H9 (cell line): Measurements from ENCODE around the gene WNT3. TPM values are rescaled to one million over a fixed set of nuclear protein-coding genes. Genes with fewer than 3 reads are reported as not detected.

Experiments used
- DNase-seq: peaks from one replicate; pipeline ENCODE4 v3.0.0-alpha.2; 2017
- H2AFZ ChIP-seq: one replicate; pipeline ENCODE4 v1.6.1; 2013; ENCODE audit warnings: mild to moderate bottlenecking, low read length, control low read depth, moderate library complexity
- H2AK5ac ChIP-seq: 2 replicates; pipeline ENCODE4 v1.6.1; 2013; ENCODE audit warnings: low read length, control low read depth, mixed read lengths; ENCODE audit not compliant: insufficient read length
- H2BK120ac ChIP-seq: one replicate; pipeline ENCODE4 v1.6.1; 2013; ENCODE audit warnings: low read depth, mild to moderate bottlenecking, low read length, control low read depth, inconsistent platforms; ENCODE audit not compliant: poor library complexity, severe bottlenecking
- H2BK12ac ChIP-seq: 2 replicates; pipeline ENCODE4 v1.6.1; 2013; ENCODE audit warnings: low read length, control low read depth, mixed read lengths, low read depth; ENCODE audit not compliant: insufficient read length
- H2BK15ac ChIP-seq: 2 replicates; pipeline ENCODE4 v1.6.1; 2013; ENCODE audit warnings: low read depth, low read length, control low read depth
- H2BK20ac ChIP-seq: one replicate; pipeline ENCODE4 v1.6.1; 2013; ENCODE audit warnings: low read depth, mild to moderate bottlenecking, low read length, control low read depth, inconsistent platforms; ENCODE audit not compliant: poor library complexity, severe bottlenecking
- H2BK5ac ChIP-seq: 2 replicates; pipeline ENCODE4 v1.6.1; 2013; ENCODE audit warnings: low read length, control low read depth, mixed read lengths; ENCODE audit not compliant: insufficient read length
- H3K14ac ChIP-seq: 2 replicates; pipeline ENCODE4 v1.6.1; 2013; ENCODE audit warnings: low read length, control low read depth; ENCODE audit not compliant: insufficient read depth
- H3K18ac ChIP-seq: 2 replicates; pipeline ENCODE4 v1.6.1; 2013; ENCODE audit warnings: low read depth, mild to moderate bottlenecking, mixed read lengths, low read length, control low read depth; ENCODE audit not compliant: insufficient read length
- H3K23ac ChIP-seq: 2 replicates; pipeline ENCODE4 v1.6.1; 2013; ENCODE audit warnings: low read length, control low read depth, mixed read lengths, low read depth; ENCODE audit not compliant: insufficient read length
- H3K23me2 ChIP-seq: 2 replicates; pipeline ENCODE4 v1.6.1; 2013; ENCODE audit warnings: low read depth, mild to moderate bottlenecking, mixed read lengths, low read length, control low read depth; ENCODE audit not compliant: insufficient read length, poor library complexity, severe bottlenecking
- H3K27ac ChIP-seq: 2 replicates; pipeline ENCODE4 v1.5.1; 2013; ENCODE audit warnings: low read length, control low read depth, mixed read lengths, low read depth; ENCODE audit not compliant: insufficient read length
- H3K27me3 ChIP-seq: 2 replicates; pipeline ENCODE4 v1.6.1; 2013; ENCODE audit warnings: low read length, control low read depth, inconsistent platforms; ENCODE audit not compliant: insufficient read depth
- H3K4ac ChIP-seq: 2 replicates; pipeline ENCODE4 v1.6.1; 2013; ENCODE audit warnings: low read depth, mild to moderate bottlenecking, control low read depth, inconsistent platforms, low read length, moderate library complexity
- H3K4me1 ChIP-seq: 2 replicates; pipeline ENCODE4 v1.6.1; 2013; ENCODE audit warnings: low read length, control low read depth, inconsistent platforms; ENCODE audit not compliant: insufficient read depth
- H3K4me2 ChIP-seq: 2 replicates; pipeline ENCODE4 v1.6.1; 2013; ENCODE audit warnings: low read length, control low read depth, mixed read lengths; ENCODE audit not compliant: insufficient read length, insufficient read depth
- H3K56ac ChIP-seq: 2 replicates; pipeline ENCODE4 v1.6.1; 2013; ENCODE audit warnings: low read depth, mild to moderate bottlenecking, mixed read lengths, low read length, control low read depth; ENCODE audit not compliant: insufficient read length
- H3K79me1 ChIP-seq: 2 replicates; pipeline ENCODE4 v1.6.1; 2013; ENCODE audit warnings: low read depth, mild to moderate bottlenecking, moderate library complexity, low read length, control low read depth, inconsistent platforms; ENCODE audit not compliant: insufficient read depth, poor library complexity, severe bottlenecking
- H3K79me2 ChIP-seq: 2 replicates; pipeline ENCODE4 v1.6.1; 2013; ENCODE audit warnings: low read length, control low read depth, inconsistent platforms; ENCODE audit not compliant: insufficient read depth
- H3K9ac ChIP-seq: 2 replicates; pipeline ENCODE4 v1.6.1; 2013; ENCODE audit warnings: low read length, control low read depth, mixed read lengths; ENCODE audit not compliant: insufficient read length; ENCODE audit errors: extremely low read depth
- H3K9me3 ChIP-seq: one replicate; pipeline ENCODE4 v1.6.1; 2013; ENCODE audit warnings: low read depth, low read length, inconsistent platforms; ENCODE audit not compliant: control insufficient read depth
- H3T11ph ChIP-seq: one replicate; pipeline ENCODE4 v1.6.1; 2013; ENCODE audit warnings: mild to moderate bottlenecking, low read length, control low read depth, inconsistent platforms
- H4K20me1 ChIP-seq: one replicate; pipeline ENCODE4 v1.6.1; 2013; ENCODE audit not compliant: control insufficient read depth, insufficient read length, insufficient read depth
- H4K5ac ChIP-seq: 2 replicates; pipeline ENCODE4 v1.6.1; 2013; ENCODE audit warnings: low read depth, mild to moderate bottlenecking, mixed read lengths, low read length, control low read depth; ENCODE audit not compliant: insufficient read length
- H4K8ac ChIP-seq: replicated peaks from 2 replicates; pipeline ENCODE4 v1.6.1; 2013; ENCODE audit warnings: low read length, control low read depth, mixed read lengths, low read depth; ENCODE audit not compliant: insufficient read length
- H4K91ac ChIP-seq: 2 replicates; pipeline ENCODE4 v1.6.1; 2013; ENCODE audit warnings: low read depth, mild to moderate bottlenecking, moderate library complexity, mixed read lengths, low read length, control low read depth; ENCODE audit not compliant: insufficient read length
- H3K27ac Mint-ChIP-seq, 3 experiments: 2 replicates in 2 of 3; 3 replicates in 1 of 3; pipeline ENCODE4 v1.8.0; 2020 to 2021; ENCODE audit warnings: mixed read lengths in 3 of 3, mild to moderate bottlenecking in 1 of 3, moderate library complexity in 1 of 3
- H3K27me3 Mint-ChIP-seq: 2 replicates; pipeline ENCODE4 v1.8.0; 2021; ENCODE audit warnings: low read depth, mild to moderate bottlenecking, moderate library complexity, mixed read lengths
- H3K36me3 Mint-ChIP-seq, 3 experiments: 2 replicates in 2 of 3; 3 replicates in 1 of 3; pipeline ENCODE4 v1.8.0; 2020 to 2021; ENCODE audit warnings: low read depth in 3 of 3, mixed read lengths in 3 of 3; ENCODE audit not compliant: insufficient read depth in 1 of 3
- H3K4me1 Mint-ChIP-seq, 2 experiments: 2 replicates each; pipeline ENCODE4 v1.8.0; 2020; ENCODE audit warnings: mixed read lengths in 2 of 2
- H3K4me3 Mint-ChIP-seq, 2 experiments: 2 replicates in 1 of 2; 3 replicates in 1 of 2; pipeline ENCODE4 v1.8.0; 2020 to 2021; ENCODE audit warnings: mild to moderate bottlenecking in 2 of 2, mixed read lengths in 2 of 2, moderate library complexity in 1 of 2
- H3K9me3 Mint-ChIP-seq, 2 experiments: 2 replicates in 1 of 2; 3 replicates in 1 of 2; pipeline ENCODE4 v1.8.0; 2020; ENCODE audit warnings: mild to moderate bottlenecking in 2 of 2, mixed read lengths in 2 of 2, moderate library complexity in 1 of 2
- CTCF ChIP-seq: fragments of 200-600 bp; sonication (generic); conservative IDR thresholded peaks from 3 replicates; pipeline ENCODE4 v1.8.0; 2021; ENCODE audit warnings: antibody characterized with exemption, mild to moderate bottlenecking
- WGBS: extraction: QIAGEN DNeasy Blood & Tissue Kit; methylation state at CpG from one replicate; pipeline ENCODE4 v1.1.7; 2013; ENCODE audit warnings: missing lambda C conversion rate, low lambda C conversion rate, mixed read lengths; ENCODE audit not compliant: insufficient read length; ENCODE audit errors: extremely low coverage; 5-methylcytosine and 5-hydroxymethylcytosine counted together
- total RNA-seq: library from RNA; stranded (reverse); gene quantifications from 2 replicates; pipeline ENCODE4 v1.2.1, GENCODE V29; 2021

WNT3 gene
- total RNA-seq, 1 experiment from 2014 or later: 22.4 TPM

- Histone ChIP-seq H3K79me1 (no peaks in the 10 kb centered on the region), H4K20me1 (no peaks in the 10 kb centered on the region), H3K23ac (no peak overlapping the region), H3K27ac (no peak overlapping the region), H3K4me2 (no peak overlapping the region), H3K14ac (no peak overlapping the region), H2AFZ (no peak overlapping the region), H3K4me1 (no peaks in the 10 kb centered on the region; the same call in 1 of the 2 replicates), H3K27me3 (no peaks in the 10 kb centered on the region), H3K23me2 (no peaks in the 10 kb centered on the region), H2BK12ac (no peak overlapping the region), H4K5ac (no peak overlapping the region), H4K8ac (no peak overlapping the region), H2AK5ac (no peak overlapping the region), H4K91ac (no peak overlapping the region), H2BK5ac (no peak overlapping the region), H2BK20ac (no peak overlapping the region), H3T11ph (no peak overlapping the region), H3K4ac (no peak overlapping the region), H2BK120ac (no peak overlapping the region), H3K9ac (no peak overlapping the region), H3K18ac (no peak overlapping the region), H2BK15ac (no peak overlapping the region), H3K79me2 (no peaks in the 10 kb centered on the region), H3K56ac (no peak overlapping the region), H3K9me3 (no peaks in the 10 kb centered on the region)
- no CpG with 5 or more reads among the region's 1 CpG for WGBS
- H3K9me3 Mint-ChIP-seq: no peaks in the 10 kb centered on the region
- H3K27ac Mint-ChIP-seq: peak overlapping the region in 1 of 3 experiments; percentile 92; a peak in 3 of 7 replicates
- H3K4me1 Mint-ChIP-seq: peaks cover 38 to 42% of the 10 kb centered on the region in 2 experiments
- H3K36me3 Mint-ChIP-seq: no peaks in the 10 kb centered on the region
- H3K4me3 Mint-ChIP-seq: peak overlapping the region in 1 of 2 experiments; percentile 55; a peak in 2 of 5 replicates
- no peak for DNase-seq
- TF ChIP-seq CTCF: no peak
- no peaks in the 10 kb centered on the region; the same call in 1 of the 2 replicates for H3K27me3 Mint-ChIP-seq
These were observed 86.3 kb downstream of the WNT3 start for GRCh38 chr17:46732160-46732559.
